HG03457 (cell line): ENCODE data around the gene UBE3A.

Experiments
- ATAC-seq: cut with Tn5 transposase; IDR thresholded peaks from one replicate; pipeline ENCODE4 v1.9.1; 2021; ENCODE audit warnings: moderate number of reproducible peaks; ENCODE audit not compliant: unreplicated experiment

UBE3A gene

GRCh38 chr15:25406846-25407245 lies 32.0 kb downstream of the UBE3A start:
- no peak for ATAC-seq

DNA sequence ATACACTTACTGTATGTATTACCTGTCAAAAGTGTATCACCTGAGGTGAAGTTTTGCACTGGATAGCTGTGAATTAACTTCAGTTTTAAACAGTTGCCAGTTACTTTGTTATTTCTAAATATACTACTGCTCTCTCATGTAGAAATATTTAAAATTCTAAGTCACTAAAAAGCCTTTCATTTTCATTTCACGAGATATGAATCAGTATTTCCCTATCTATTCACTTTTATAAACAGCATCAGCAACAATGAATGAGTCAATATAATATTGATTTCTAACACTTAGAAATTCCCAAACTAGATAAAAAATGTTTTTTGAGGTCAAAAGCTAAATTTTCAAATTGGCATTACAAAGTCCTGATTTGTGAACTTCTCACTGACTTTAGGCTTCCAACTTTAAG lies 32.6 kb downstream of the UBE3A start:
- no peak for ATAC-seq

DNA sequence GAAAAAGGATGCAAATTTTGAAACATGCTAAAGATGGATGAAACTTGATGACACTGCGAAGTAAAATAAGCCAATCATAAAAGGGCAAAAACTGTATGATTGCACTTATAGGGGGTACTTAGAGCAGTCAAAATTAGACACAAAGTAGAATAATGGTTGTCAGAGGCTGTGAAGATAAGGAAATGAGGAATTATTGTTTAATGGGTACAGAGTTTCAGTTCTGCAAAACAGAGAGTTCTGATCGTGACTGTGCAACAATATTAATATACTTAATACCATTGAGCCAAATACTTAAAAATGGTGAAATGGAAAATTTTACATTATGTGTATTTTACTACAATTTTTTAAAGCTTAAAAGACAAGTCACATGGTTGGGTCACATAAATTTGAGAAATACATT lies 35.1 kb downstream of the UBE3A start:
- ATAC-seq = no peak

DNA sequence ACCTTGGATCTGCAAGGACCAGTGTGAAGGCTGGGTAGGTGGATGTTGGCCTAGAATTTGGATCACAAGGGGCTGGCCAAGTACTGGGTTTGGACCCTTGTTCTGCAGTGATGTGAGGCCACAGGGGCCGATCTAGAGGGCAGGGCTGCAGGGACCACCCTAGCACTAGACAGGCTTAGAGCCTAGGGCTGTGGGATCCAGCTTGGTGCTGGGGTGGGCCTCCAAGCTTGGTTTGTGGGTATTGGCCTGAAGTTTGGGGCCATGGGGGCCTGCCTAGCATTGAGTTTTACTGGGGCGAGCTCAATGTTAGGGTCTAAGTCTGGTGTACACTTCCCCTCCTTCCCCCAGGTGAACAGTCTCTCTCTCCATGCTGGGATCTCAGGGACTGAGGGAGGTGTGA lies 36.5 kb downstream of the UBE3A start:
- ATAC-seq = no peak

DNA sequence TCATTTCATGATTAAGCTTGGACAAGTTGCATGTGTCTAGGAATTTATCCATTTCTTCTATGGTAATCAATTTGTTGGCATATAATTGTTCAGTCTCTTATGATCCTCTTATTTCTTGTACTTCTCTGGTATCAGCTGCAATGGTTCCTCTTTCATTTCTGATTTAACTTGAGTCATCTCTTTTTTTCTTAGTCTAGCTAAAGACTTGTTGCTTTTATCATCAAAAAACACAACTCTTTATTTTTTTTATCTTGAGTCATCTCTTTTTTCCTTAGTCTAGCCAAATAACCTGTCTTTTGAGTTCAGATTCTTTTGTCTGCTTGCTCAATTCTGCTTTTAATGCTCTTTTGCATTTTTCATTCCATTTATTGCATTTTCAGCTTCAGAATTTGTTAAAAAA lies 37.3 kb downstream of the UBE3A start:
- ATAC-seq = no peak

DNA sequence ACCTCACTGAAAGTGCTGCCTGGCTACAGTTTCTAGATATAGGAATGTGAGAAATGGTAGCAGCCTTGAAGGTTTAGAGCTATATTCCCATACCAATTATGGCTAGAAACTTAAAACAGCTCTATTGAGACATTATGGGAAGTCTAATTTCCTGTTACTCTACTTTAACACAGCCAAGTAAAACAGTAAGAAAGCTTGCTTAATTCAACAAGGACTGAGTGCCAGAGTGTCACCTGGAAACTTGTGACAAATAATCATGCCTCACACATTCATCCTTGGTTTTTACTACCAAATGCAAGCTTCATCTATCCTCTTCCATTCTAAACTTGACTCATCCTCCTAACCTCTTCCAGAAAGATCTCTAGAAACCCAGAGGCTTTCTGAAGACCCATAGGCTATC lies 41.7 kb downstream of the UBE3A start:
- no peak for ATAC-seq

GRCh38 chr15:25394898-25395297 lies 43.9 kb downstream of the UBE3A start:
- no peak for ATAC-seq

- ATAC-seq = no peak
Measured at GRCh38 chr15:25392806-25393205, 46.0 kb downstream of the UBE3A start.

GRCh38 chr15:25391971-25392721 lies 46.7 kb downstream of the UBE3A start:
- ATAC-seq = no peak

DNA sequence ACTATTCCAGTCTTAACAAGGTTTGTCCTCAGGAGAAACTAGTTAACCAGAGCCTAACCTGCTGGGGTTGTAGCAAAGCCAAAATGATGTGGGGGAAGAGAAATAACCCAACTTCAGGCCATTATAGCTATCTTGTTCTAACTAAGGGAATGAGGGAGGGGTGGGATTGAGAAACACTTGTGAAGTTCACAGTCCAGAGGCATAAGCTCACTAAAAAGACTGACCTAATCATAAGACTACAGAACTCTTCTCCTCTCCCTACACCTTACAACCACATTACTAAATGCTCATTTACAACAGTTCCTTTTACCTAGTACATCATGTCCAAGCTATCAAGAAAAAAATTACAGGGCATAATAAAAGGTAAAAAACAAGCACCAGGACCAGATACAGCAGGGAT lies 52.8 kb downstream of the UBE3A start:
- no peak for ATAC-seq

GRCh38 chr15:25381579-25381978 lies 57.2 kb downstream of the UBE3A start:
- ATAC-seq = no peak

DNA sequence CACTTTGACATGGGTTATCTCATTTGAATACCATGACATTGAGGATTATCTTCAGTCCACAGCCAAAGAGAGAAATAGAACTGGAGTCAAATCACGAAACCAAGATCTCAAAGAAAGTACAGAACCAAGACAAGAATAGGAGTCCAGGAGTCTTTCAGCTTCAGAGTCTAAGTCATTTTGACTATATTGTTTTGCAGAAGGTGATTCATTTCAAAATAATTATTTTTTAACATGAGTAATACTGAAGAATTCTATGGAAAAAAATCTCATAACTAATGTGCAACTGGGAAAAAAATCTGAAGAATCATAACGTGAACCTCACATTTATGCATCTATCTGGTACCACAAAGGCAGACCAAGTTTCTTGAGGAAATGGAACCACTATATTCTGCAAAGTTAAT lies 60.3 kb downstream of the UBE3A start:
- no peak for ATAC-seq

DNA sequence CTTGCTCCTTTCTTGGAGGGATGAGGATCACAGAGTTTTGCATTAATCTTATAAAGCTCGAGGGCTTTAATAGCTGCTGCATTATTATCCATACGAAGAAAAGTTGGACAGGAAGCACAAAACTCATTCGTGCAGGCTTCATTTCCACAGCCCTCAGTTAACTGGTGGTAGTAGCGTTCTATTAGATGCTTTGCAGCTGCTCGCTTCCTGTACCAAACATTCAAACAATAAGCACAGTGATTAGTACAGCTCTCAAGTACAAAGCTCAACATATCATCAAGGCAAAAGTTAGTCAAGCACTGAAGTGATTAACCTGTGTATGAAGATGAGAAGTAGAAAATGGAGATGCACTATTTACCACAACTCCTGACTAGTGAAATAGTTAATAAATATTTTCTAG lies 63.3 kb downstream of the UBE3A start:
- ATAC-seq = no peak

GRCh38 chr15:25374143-25374542 lies 64.7 kb downstream of the UBE3A start:
- no peak for ATAC-seq

DNA sequence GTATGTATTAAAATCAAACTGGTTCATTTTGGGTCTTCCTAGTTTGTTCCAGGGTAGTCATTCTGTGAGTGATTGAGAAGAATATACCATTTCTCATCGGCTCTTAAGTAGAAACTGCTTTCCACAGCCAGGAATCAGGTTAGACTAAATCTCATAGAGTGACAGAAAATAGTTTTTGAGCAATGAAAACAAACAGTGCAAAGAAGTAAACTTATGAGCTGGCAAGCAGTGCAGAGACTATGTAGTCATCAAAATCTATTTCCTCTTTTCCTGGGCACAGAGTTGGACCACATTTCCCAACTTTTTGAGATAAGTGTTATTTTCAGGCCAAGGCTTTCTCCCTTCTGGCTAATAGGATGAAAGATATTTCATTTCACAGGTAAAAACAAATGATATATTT lies 66.5 kb downstream of the UBE3A start:
- ATAC-seq = no peak

- ATAC-seq = no peak
Measured at GRCh38 chr15:25368850-25369249, 70.0 kb downstream of the UBE3A start.

DNA sequence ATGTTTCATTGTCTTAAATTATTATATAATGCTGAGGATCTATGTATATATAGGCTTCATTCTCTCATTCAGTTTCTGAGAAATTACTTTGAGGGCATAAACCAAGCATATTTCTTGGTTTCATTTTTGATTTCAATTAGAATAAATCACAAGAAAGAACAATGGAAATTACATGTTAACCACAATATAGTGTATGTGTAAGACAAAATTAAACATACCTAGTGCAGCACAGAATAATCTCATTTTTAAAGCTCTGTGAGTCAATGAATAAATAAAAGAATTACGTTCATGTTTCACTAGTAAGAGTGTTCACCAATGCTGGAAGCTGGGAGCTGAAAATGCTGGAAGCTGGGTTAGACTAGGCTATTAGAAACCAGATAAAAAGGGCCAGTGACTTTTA lies 72.8 kb downstream of the UBE3A start:
- no peak for ATAC-seq

- ATAC-seq = no peak
Measured at GRCh38 chr15:25362545-25362944, 76.3 kb downstream of the UBE3A start.

DNA sequence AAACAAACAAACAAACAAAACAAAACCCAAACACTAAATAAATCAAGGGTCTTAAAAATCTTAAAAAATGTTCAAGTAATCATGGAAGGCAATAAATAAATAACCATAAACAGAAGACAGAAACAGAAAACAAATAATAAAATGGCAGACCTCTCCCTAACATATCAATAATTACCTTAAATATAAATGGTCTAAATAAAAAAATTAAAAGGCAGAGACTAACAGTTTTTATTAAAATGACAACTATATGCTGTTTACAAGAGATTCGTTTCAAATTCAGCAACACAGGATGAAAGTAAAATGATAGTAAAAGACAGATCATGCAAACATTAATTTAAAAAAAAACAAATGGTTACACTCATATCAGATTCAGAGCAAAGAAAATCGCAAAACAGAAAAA lies 91.1 kb downstream of the UBE3A start:
- no peak for ATAC-seq

DNA sequence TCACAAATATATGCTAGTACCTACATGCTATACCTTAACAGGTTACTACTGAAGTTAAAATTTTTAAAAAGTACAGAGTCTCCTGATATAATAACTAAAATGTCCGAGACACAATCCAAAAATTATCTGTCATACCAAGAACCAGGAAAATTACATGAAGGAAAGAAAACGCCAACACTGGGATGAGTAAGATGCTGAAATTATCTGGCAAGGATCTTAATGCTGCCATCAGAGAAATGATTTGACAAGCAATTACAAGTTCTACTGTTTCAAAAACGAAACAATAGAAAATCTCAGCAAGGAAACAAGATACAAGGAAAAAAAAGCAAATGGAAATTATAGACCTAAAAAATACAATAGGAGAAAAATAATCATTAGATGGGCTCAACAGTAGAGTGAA lies 92.5 kb downstream of the UBE3A start:
- ATAC-seq = no peak

DNA sequence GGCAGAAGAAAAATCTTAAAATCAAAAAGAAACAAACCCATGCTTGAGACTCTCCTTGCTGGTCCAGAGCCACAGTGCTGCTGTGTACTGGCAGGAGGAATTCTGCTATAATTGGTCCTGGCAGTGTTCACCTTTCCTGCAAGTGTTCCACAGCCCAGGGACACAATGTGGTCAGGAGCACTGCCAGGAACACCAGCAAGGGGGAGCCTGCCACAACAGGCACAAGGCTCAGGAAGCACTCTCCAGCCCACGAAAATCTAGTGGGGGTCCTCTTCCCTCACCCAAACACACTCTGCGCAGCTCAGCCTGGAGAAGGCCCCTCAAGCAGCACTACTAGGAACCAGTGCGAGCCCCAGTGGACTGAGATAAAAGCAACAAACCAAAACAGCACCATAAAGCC lies 92.9 kb downstream of the UBE3A start:
- ATAC-seq = no peak

- no peak for ATAC-seq
Measured at GRCh38 chr15:25342629-25343028, 96.2 kb downstream of the UBE3A start.

DNA sequence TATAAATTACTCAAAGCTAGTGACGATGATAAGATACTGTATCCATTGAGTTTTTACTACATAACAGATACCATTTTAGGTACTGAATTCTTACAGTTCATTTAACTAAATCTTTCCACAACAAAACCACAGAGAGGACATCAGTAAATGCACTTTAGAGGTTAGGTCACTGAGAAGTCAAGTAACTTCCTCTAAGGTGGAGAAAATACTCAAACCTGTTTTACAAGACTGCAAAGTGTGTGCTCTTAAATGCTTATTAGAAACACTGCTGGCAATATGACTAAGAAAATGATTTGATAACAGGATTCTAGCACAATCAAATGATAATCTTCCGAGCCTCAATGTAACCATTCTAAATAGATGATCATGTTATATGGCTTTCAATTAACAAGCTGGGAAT lies 99.4 kb downstream of the UBE3A start:
- ATAC-seq = no peak
